H1 (cell line): Measurements from ENCODE around the gene LSM7.

Experiments
- CHD2 ChIP-seq: IDR thresholded peaks from 2 replicates; pipeline ENCODE4 v1.6.1; 2012; ENCODE audit warnings: low read length, improper control_type of control experiment
- HDAC6 ChIP-seq: IDR thresholded peaks from one replicate; pipeline ENCODE4 v1.7.1; 2012; ENCODE audit warnings: low read depth, mild to moderate bottlenecking, inconsistent platforms, low read length, moderate library complexity
- POLR2A ChIP-seq, 2 experiments: IDR thresholded peaks; 1 replicate in 1 of 2; 2 replicates in 1 of 2; pipeline ENCODE4 v1.6.1; 2011; ENCODE audit warnings: low read depth in 2 of 2, low read length in 2 of 2, mild to moderate bottlenecking in 2 of 2; ENCODE audit errors: control extremely low read depth in 1 of 2
- POLR2AphosphoS5 ChIP-seq: IDR thresholded peaks from 2 replicates; pipeline ENCODE4 v1.6.1; 2011; ENCODE audit warnings: low read depth, low read length
- POU5F1 ChIP-seq: IDR thresholded peaks from 2 replicates; pipeline ENCODE4 v1.6.1; 2011; ENCODE audit warnings: low read depth, mild to moderate bottlenecking, low read length, moderate library complexity
- RAD21 ChIP-seq, 2 experiments: IDR thresholded peaks in 1 of 2; conservative IDR thresholded peaks in 1 of 2; 2 replicates each; pipeline ENCODE4 v1.6.1; 2011; ENCODE audit warnings: low read depth in 2 of 2, low read length in 2 of 2, improper control_type of control experiment in 1 of 2, inconsistent platforms in 1 of 2, mild to moderate bottlenecking in 1 of 2, moderate library complexity in 1 of 2
- RBBP5 ChIP-seq: IDR thresholded peaks from 2 replicates; pipeline ENCODE4 v1.7.1; 2012; ENCODE audit warnings: low read depth, mild to moderate bottlenecking, inconsistent platforms, low read length, moderate library complexity, borderline replicate concordance
- SIN3A ChIP-seq, 2 experiments: IDR thresholded peaks in 1 of 2; conservative IDR thresholded peaks in 1 of 2; 2 replicates each; pipeline ENCODE4 v1.6.1; 2011 to 2012; ENCODE audit warnings: low read length in 2 of 2, improper control_type of control experiment in 1 of 2, low read depth in 1 of 2, mild to moderate bottlenecking in 1 of 2
- SUZ12 ChIP-seq: fragments of 200-600 bp; sonication (generic); IDR thresholded peaks from 2 replicates; pipeline ENCODE4 v1.6.1; 2012; ENCODE audit warnings: mild to moderate bottlenecking, inconsistent platforms, low read length, moderate library complexity, mixed read lengths
- TAF1 ChIP-seq: IDR thresholded peaks from 2 replicates; pipeline ENCODE4 v1.6.1; 2011; ENCODE audit warnings: mild to moderate bottlenecking, low read depth, low read length
- ZNF274 ChIP-seq: IDR thresholded peaks from 2 replicates; pipeline ENCODE4 v1.7.0; 2012; ENCODE audit warnings: low read length, borderline replicate concordance; ENCODE audit errors: extremely low read depth
- TF ChIP-seq, protein P1 (sequence below): IDR thresholded peaks from 2 replicates; pipeline ENCODE4 v1.6.1; 2012; ENCODE audit warnings: inconsistent platforms
- TF ChIP-seq, protein P2 (sequence below), 3 experiments: IDR thresholded peaks; 1 replicate in 2 of 3; 2 replicates in 1 of 3; pipeline versions ENCODE4 v1.5.1 to v1.6.1; 2011; ENCODE audit warnings: low read length in 3 of 3, mild to moderate bottlenecking in 3 of 3, inconsistent platforms in 2 of 3, low read depth in 1 of 3, moderate library complexity in 1 of 3; ENCODE audit not compliant: insufficient read depth in 1 of 3; ENCODE audit errors: control extremely low read depth in 1 of 3
- TF ChIP-seq, protein P3 (sequence below): IDR thresholded peaks from 2 replicates; pipeline ENCODE4 v1.6.1; 2011; ENCODE audit warnings: low read length, improper control_type of control experiment

DNA sequence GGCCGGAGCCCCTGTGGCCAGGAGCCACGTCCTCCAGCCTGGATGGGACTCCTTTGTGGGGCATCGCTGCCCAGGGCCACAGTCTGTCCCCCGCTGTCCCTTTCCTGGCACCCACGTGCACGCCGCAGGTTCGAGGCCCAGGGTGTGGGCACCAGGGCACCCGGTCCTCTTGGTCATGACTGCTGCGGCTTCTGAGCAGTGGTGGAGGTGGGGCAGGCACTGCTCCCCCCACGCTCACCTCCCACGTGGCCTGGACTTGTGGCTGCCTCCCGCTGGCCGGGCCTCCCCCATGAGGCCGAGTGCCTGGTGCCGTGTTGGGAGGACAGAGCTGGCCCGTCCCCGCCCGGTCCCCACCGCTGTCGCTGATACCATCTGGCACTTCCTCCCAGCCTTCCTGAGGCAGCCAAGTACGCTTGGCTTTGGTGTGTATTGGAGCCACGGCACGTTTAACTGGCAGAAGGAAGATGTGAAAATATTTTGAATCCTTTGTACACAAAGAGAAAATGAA, 12.9 kb upstream of the LSM7 start:
- TF ChIP-seq, protein P1, sequence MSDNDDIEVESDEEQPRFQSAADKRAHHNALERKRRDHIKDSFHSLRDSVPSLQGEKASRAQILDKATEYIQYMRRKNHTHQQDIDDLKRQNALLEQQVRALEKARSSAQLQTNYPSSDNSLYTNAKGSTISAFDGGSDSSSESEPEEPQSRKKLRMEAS = no peak
- TF ChIP-seq, protein P2, sequence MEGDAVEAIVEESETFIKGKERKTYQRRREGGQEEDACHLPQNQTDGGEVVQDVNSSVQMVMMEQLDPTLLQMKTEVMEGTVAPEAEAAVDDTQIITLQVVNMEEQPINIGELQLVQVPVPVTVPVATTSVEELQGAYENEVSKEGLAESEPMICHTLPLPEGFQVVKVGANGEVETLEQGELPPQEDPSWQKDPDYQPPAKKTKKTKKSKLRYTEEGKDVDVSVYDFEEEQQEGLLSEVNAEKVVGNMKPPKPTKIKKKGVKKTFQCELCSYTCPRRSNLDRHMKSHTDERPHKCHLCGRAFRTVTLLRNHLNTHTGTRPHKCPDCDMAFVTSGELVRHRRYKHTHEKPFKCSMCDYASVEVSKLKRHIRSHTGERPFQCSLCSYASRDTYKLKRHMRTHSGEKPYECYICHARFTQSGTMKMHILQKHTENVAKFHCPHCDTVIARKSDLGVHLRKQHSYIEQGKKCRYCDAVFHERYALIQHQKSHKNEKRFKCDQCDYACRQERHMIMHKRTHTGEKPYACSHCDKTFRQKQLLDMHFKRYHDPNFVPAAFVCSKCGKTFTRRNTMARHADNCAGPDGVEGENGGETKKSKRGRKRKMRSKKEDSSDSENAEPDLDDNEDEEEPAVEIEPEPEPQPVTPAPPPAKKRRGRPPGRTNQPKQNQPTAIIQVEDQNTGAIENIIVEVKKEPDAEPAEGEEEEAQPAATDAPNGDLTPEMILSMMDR (IDR thresholded peaks at IDR 0.05; ENCODE audit: control extremely low read depth in 1 of 3, insufficient read depth in 1 of 3, low read depth in 1 of 3, low read length in 3 of 3) = no peak
- no peak for TF ChIP-seq POLR2A (IDR thresholded peaks at IDR 0.05; ENCODE audit: control extremely low read depth in 1 of 2, low read depth in 2 of 2, low read length in 2 of 2)
- no peak for TF ChIP-seq POLR2AphosphoS5
- no peak for TF ChIP-seq RAD21 (IDR thresholded peaks at IDR 0.05 in 1 of 2, conservative IDR thresholded peaks at IDR 0.05 in 1 of 2; ENCODE audit: low read depth in 2 of 2, low read length in 2 of 2)
- TF ChIP-seq POU5F1 = no peak
- no peak for TF ChIP-seq HDAC6
- no peak for TF ChIP-seq SIN3A (conservative IDR thresholded peaks at IDR 0.05 in 1 of 2, IDR thresholded peaks at IDR 0.05 in 1 of 2; ENCODE audit: low read depth in 1 of 2, low read length in 2 of 2)
- TF ChIP-seq CHD2 = no peak
- TF ChIP-seq, protein P3, sequence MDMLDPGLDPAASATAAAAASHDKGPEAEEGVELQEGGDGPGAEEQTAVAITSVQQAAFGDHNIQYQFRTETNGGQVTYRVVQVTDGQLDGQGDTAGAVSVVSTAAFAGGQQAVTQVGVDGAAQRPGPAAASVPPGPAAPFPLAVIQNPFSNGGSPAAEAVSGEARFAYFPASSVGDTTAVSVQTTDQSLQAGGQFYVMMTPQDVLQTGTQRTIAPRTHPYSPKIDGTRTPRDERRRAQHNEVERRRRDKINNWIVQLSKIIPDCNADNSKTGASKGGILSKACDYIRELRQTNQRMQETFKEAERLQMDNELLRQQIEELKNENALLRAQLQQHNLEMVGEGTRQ = no peak
- TF ChIP-seq SUZ12 = no peak
- TF ChIP-seq RBBP5 = no peak
- TF ChIP-seq TAF1 = no peak
- no peak for TF ChIP-seq ZNF274
